Measurements from ENCODE around the gene REL. TPM values are rescaled to one million over a fixed set of nuclear protein-coding genes. Genes with fewer than 3 reads are reported as not detected.

Gene REL
- total and polyA plus RNA-seq, 2 of the 4 experiments (the other 2 are of a cell fraction): 1.3 to 4.3 TPM

GRCh38 chr2:60836491-60836890 lies 44.9 kb upstream of the REL start:
- H2BK15ac ChIP-seq (ENCODE audit: low read depth, low read length): no peak overlapping the region
- BruUV-seq (replicated peaks): no TSS peak
- no peak overlapping the region for H4K91ac ChIP-seq (ENCODE audit: insufficient read depth, low read depth, low read length)
- H4K20me1 ChIP-seq (ENCODE audit: insufficient read depth, low read length): no peaks in the 10 kb centered on the region
- no peak overlapping the region for H2BK120ac ChIP-seq (ENCODE audit: low read depth, low read length)
- DNase-seq (no peak), ATAC-seq (ENCODE audit: low read depth) (no peak)
- no peak overlapping the region for H3K4ac ChIP-seq (ENCODE audit: low read depth, low read length)
- no peaks in the 10 kb centered on the region for H3K36me3 ChIP-seq (ENCODE audit: control insufficient read depth, insufficient read depth, low read length)
- no peak overlapping the region for H2BK20ac ChIP-seq (ENCODE audit: low read depth, low read length)
- H4K8ac ChIP-seq (ENCODE audit: low read depth in 2 of 2, low read length in 2 of 2): no peak overlapping the region
- no peak overlapping the region for H3K4me3 ChIP-seq (ENCODE audit: insufficient read depth, low read depth, low read length)
- no peaks in the 10 kb centered on the region for H3K79me1 ChIP-seq (ENCODE audit: low read depth in 1 of 2, low read length in 2 of 2)
- no peak overlapping the region for H2AFZ ChIP-seq (replicated peaks; ENCODE audit: low read length, poor library complexity)
- no peaks in the 10 kb centered on the region for H3K9me1 ChIP-seq (ENCODE audit: insufficient read depth, low read length)
- no CpG with 5 or more reads among the region's 3 CpGs for WGBS, 2 experiments (ENCODE audit: extremely low coverage in 2 of 2, insufficient read length in 1 of 2)
- no peak overlapping the region for H4K5ac ChIP-seq (ENCODE audit: low read depth, low read length)
- no peak overlapping the region for H3K23ac ChIP-seq (ENCODE audit: low read depth, low read length)
- POLR2A ChIA-PET (ENCODE audit: unreplicated experiment): no interaction called here
- no peak overlapping the region for H3K9ac ChIP-seq (ENCODE audit: low read depth, low read length)
- H3K27me3 ChIP-seq (ENCODE audit: control insufficient read depth, insufficient read depth, low read length): peaks cover 26% of the 10 kb centered on the region
- no peak overlapping the region for H2AK9ac ChIP-seq (replicated peaks; ENCODE audit: low read depth, low read length, poor library complexity)
- H3K14ac ChIP-seq (replicated peaks; ENCODE audit: low read depth, low read length): no peak overlapping the region
- CTCF ChIA-PET: no interaction called here
- in situ Hi-C loops (cut with MboI; ENCODE audit: low sequenced_read_pairs) (no loop called here), intact Hi-C loops (cut with micrococcal nuclease) (no loop called here), dilution Hi-C loops (cut with HindIII; ENCODE audit: low sequenced_read_pairs, unreplicated experiment) (no loop called here)
- no peak overlapping the region for H2BK5ac ChIP-seq (ENCODE audit: low read depth, low read length, poor library complexity, severe bottlenecking)
- H3K4me1 ChIP-seq (ENCODE audit: control insufficient read depth, insufficient read depth, low read length): no peaks in the 10 kb centered on the region
- H2AK5ac ChIP-seq (ENCODE audit: low read depth, low read length): no peak overlapping the region
- TF ChIP-seq RAD21 (IDR thresholded peaks at IDR 0.05; ENCODE audit: low read length) (no peak), BHLHE40 (IDR thresholded peaks at IDR 0.05; ENCODE audit: low read depth, low read length) (no peak), SMC3 (IDR thresholded peaks at IDR 0.05; ENCODE audit: low read depth, low read length) (no peak), USF2 (IDR thresholded peaks at IDR 0.05; ENCODE audit: low read depth, low read length) (no peak), CHD1 (IDR thresholded peaks at IDR 0.05; ENCODE audit: low read depth, low read length) (no peak), CEBPB (IDR thresholded peaks at IDR 0.05; ENCODE audit: low read depth, low read length) (0 out of 2 replicates have a peak, but pooled peaks have one; percentile 24)
- TF ChIP-seq, protein P1, sequence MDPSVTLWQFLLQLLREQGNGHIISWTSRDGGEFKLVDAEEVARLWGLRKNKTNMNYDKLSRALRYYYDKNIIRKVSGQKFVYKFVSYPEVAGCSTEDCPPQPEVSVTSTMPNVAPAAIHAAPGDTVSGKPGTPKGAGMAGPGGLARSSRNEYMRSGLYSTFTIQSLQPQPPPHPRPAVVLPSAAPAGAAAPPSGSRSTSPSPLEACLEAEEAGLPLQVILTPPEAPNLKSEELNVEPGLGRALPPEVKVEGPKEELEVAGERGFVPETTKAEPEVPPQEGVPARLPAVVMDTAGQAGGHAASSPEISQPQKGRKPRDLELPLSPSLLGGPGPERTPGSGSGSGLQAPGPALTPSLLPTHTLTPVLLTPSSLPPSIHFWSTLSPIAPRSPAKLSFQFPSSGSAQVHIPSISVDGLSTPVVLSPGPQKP (IDR thresholded peaks at IDR 0.05; ENCODE audit: borderline replicate concordance, low read depth, low read length): no peak
- H3K56ac ChIP-seq (ENCODE audit: extremely low read depth, insufficient read depth, low read length): no peak overlapping the region
- H3K9me3 ChIP-seq (ENCODE audit: control insufficient read depth, insufficient read depth, low read length): no peaks in the 10 kb centered on the region
- no peak overlapping the region for H3K4me2 ChIP-seq (ENCODE audit: low read depth, low read length)
- H3K18ac ChIP-seq (ENCODE audit: low read depth, low read length): no peak overlapping the region
- no peak overlapping the region for H3K27ac ChIP-seq (ENCODE audit: insufficient read depth, low read length)

All from IMR-90 (cell line).